DND-41 (cell line): ENCODE measurements around the gene TMEM35A.

Source experiments
- ATAC-seq: fragments of 200-7000 bp; cut with Tn5 transposase; 3 replicates; pipeline ENCODE4 v1.9.1; 2021; ENCODE audit warnings: low read depth; ENCODE audit not compliant: insufficient read depth
- DNase-seq: peaks from one replicate; pipeline ENCODE4 v3.0.0-alpha.2; 2020
- H2AFZ ChIP-seq: 2 replicates; pipeline ENCODE4 v1.6.0; 2012; ENCODE audit warnings: low read depth, low read length
- H3K27ac ChIP-seq: 2 replicates; pipeline ENCODE4 v1.5.1; 2012; ENCODE audit warnings: low read length, inconsistent platforms
- H3K27me3 ChIP-seq: fragments of 200-600 bp; sonication (generic); 2 replicates; pipeline ENCODE4 v1.6.0; 2012; ENCODE audit warnings: low read length, mild to moderate bottlenecking, inconsistent platforms; ENCODE audit not compliant: insufficient read depth, poor library complexity
- H3K36me3 ChIP-seq: 2 replicates; pipeline ENCODE4 v1.5.1; 2012; ENCODE audit warnings: low read length, inconsistent platforms; ENCODE audit not compliant: insufficient read depth
- H3K4me1 ChIP-seq: 2 replicates; pipeline ENCODE4 v1.5.1; 2012; ENCODE audit warnings: mild to moderate bottlenecking, low read length; ENCODE audit not compliant: insufficient read depth
- H3K4me2 ChIP-seq: 2 replicates; pipeline ENCODE4 v1.6.0; 2012; ENCODE audit warnings: mild to moderate bottlenecking, moderate library complexity, low read length, inconsistent platforms; ENCODE audit not compliant: insufficient read depth
- H3K4me3 ChIP-seq, 2 experiments: fragments of 200-600 bp in 1 of 2; shearing (Covaris generic) in 1 of 2; 2 replicates each; pipeline ENCODE4 v1.5.1; 2012 to 2016; ENCODE audit warnings: inconsistent platforms in 2 of 2, low read length in 2 of 2, mild to moderate bottlenecking in 2 of 2, low read depth in 1 of 2, moderate library complexity in 1 of 2
- H3K79me2 ChIP-seq: 2 replicates; pipeline ENCODE4 v1.6.0; 2012; ENCODE audit warnings: low read length, inconsistent platforms; ENCODE audit not compliant: insufficient read depth
- H3K9ac ChIP-seq: 2 replicates; pipeline ENCODE4 v1.6.0; 2012; ENCODE audit warnings: low read depth, mild to moderate bottlenecking, inconsistent platforms, low read length, moderate library complexity
- H3K9me3 ChIP-seq: 2 replicates; pipeline ENCODE4 v1.5.1; 2012; ENCODE audit warnings: low read length, moderate library complexity, mild to moderate bottlenecking, inconsistent platforms; ENCODE audit not compliant: insufficient read depth, severe bottlenecking
- H4K20me1 ChIP-seq: 2 replicates; pipeline ENCODE4 v1.6.0; 2012; ENCODE audit warnings: low read length; ENCODE audit not compliant: insufficient read depth
- CTCF ChIP-seq: IDR thresholded peaks from 2 replicates; pipeline ENCODE4 v1.5.1; 2012; ENCODE audit warnings: borderline replicate concordance, low read length, moderate library complexity, mild to moderate bottlenecking; ENCODE audit not compliant: poor library complexity, severe bottlenecking; ENCODE audit errors: extremely low read depth
- EZH2 ChIP-seq: IDR thresholded peaks from 3 replicates; pipeline ENCODE4 v1.6.1; 2012; ENCODE audit warnings: borderline replicate concordance, low read depth, mild to moderate bottlenecking, moderate library complexity, low read length, inconsistent platforms; ENCODE audit not compliant: severe bottlenecking

Gene TMEM35A

GRCh38 chrX:101079736-101080270, 1.1 kb downstream of the TMEM35A start:
- DNase-seq (no peak), ATAC-seq (no peak)
- H3K36me3 ChIP-seq = no peaks in the 10 kb centered on the region
- H3K27me3 ChIP-seq = no peaks in the 10 kb centered on the region
- no peak overlapping the region for H2AFZ ChIP-seq
- no peak overlapping the region for H3K4me3 ChIP-seq
- H3K4me1 ChIP-seq = no peaks in the 10 kb centered on the region
- H4K20me1 ChIP-seq = no peaks in the 10 kb centered on the region
- no peak overlapping the region for H3K27ac ChIP-seq
- H3K9me3 ChIP-seq = no peaks in the 10 kb centered on the region
- H3K9ac ChIP-seq = no peak overlapping the region
- TF ChIP-seq EZH2 (no peak), CTCF (no peak)
- H3K4me2 ChIP-seq = no peak overlapping the region
- no peaks in the 10 kb centered on the region for H3K79me2 ChIP-seq

- Histone ChIP-seq H3K4me2 (no peak overlapping the region), H3K9me3 (no peaks in the 10 kb centered on the region), H3K9ac (no peak overlapping the region), H3K4me3 (no peak overlapping the region), H2AFZ (no peak overlapping the region), H3K79me2 (no peaks in the 10 kb centered on the region), H3K27ac (no peak overlapping the region), H4K20me1 (no peaks in the 10 kb centered on the region), H3K27me3 (no peaks in the 10 kb centered on the region), H3K36me3 (no peaks in the 10 kb centered on the region), H3K4me1 (no peaks in the 10 kb centered on the region)
- no peak for TF ChIP-seq CTCF
- TF ChIP-seq EZH2 = no peak
- ATAC-seq (no peak), DNase-seq (no peak)
Measured at GRCh38 chrX:101080326-101081124, 1.8 kb downstream of the TMEM35A start.

GRCh38 chrX:101081231-101081630, 2.6 kb downstream of the TMEM35A start:
- TF ChIP-seq CTCF = no peak
- TF ChIP-seq EZH2 = no peak
- Histone ChIP-seq H3K27me3 (no peaks in the 10 kb centered on the region), H2AFZ (no peak overlapping the region), H3K4me2 (no peak overlapping the region), H3K79me2 (no peaks in the 10 kb centered on the region), H3K9ac (no peak overlapping the region), H4K20me1 (no peaks in the 10 kb centered on the region), H3K9me3 (no peaks in the 10 kb centered on the region), H3K36me3 (no peaks in the 10 kb centered on the region), H3K4me1 (no peaks in the 10 kb centered on the region), H3K27ac (no peak overlapping the region), H3K4me3 (no peak overlapping the region)
- DNase-seq (no peak), ATAC-seq (no peak)
